SH-SY5Y (cell line): ENCODE data around the gene SLC6A12.

Source experiments
- GATA2 ChIP-seq: IDR thresholded peaks from 2 replicates; pipeline ENCODE4 v1.6.1; 2011; ENCODE audit warnings: mild to moderate bottlenecking, low read depth, low read length
- GATA3 ChIP-seq: IDR thresholded peaks from 2 replicates; pipeline ENCODE4 v1.6.1; 2011; ENCODE audit warnings: low read depth, mild to moderate bottlenecking, low read length, moderate library complexity

- no peak for TF ChIP-seq GATA3
- TF ChIP-seq GATA2: no peak
Observed at GRCh38 chr12:262817-263216, 48.9 kb upstream of the SLC6A12 start, which contains the start of gene SLC6A13.
